Esophagus muscularis mucosa (tissue), 4 donors: ENCODE data around the gene RRP8.

ENCODE experiments used
- CTCF ChIP-seq, 3 experiments: fragments of 200-600 bp in 2 of 3; fragments of 450-650 bp in 1 of 3; sonication (generic) in 2 of 3; IDR thresholded peaks; one replicate each; pipeline ENCODE4 v1.5.1; 2017 to 2019; ENCODE audit warnings: antibody characterized with exemption in 3 of 3, mild to moderate bottlenecking in 2 of 3, moderate library complexity in 1 of 3
- EP300 ChIP-seq: sonication (generic); formaldehyde crosslinking; IDR thresholded peaks from one replicate; pipeline ENCODE4 v1.6.1; 2017; ENCODE audit warnings: antibody characterized with exemption
- POLR2A ChIP-seq: fragments of 450-650 bp; IDR thresholded peaks from one replicate; pipeline ENCODE4 v1.6.1; 2017; ENCODE audit warnings: antibody characterized with exemption, moderate library complexity, mild to moderate bottlenecking, low read depth
- POLR2AphosphoS5 ChIP-seq, 2 donors: sonication (generic); formaldehyde crosslinking; IDR thresholded peaks; one replicate each; pipeline ENCODE4 v1.6.1; 2017; ENCODE audit warnings: antibody characterized with exemption in 2 of 2

GRCh38 chr11:6571434-6572008, 31.9 kb downstream of the RRP8 start:
- no peak for TF ChIP-seq CTCF (IDR thresholded peaks at IDR 0.05)
- no peak for TF ChIP-seq POLR2A
- TF ChIP-seq EP300: no peak
- TF ChIP-seq POLR2AphosphoS5 (IDR thresholded peaks at IDR 0.05): no peak
